ENCODE measurements around the gene PNPLA7.
"Not testable (repeated sequence)": the region's sequence is repeated elsewhere in the genome, so short reads cannot be mapped to it uniquely, and the experiment has no call there.

PNPLA7 gene

DNA sequence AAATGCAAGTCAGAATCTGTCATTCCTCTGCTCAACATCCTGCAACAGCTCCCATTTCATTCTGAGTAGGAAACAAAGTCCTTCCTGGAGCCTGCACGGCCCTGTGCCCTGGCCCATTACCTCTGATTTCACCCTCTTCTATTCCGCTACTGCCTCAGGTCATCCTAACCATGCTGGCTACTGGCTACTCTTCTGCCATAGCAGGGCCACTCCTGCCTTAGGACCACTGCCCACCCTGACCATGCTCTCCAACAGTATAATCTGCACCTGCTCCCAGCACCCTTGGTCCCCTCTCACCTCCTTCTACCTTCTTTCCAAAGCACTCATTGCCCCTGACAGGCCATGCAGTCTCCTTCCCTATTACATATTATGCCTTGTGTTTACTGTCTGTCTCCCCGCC is 20.4 kb upstream of the PNPLA7 start:
- DNase-seq (ENCODE audit: insufficient read length) = no peak
- FAIRE-seq = no peak
- TF ChIP-seq TAF1 (IDR thresholded peaks at IDR 0.05; ENCODE audit: borderline replicate concordance, low read depth, low read length) (no peak), POLR2AphosphoS5 (IDR thresholded peaks at IDR 0.05; ENCODE audit: low read depth, low read length) (no peak)

DNA sequence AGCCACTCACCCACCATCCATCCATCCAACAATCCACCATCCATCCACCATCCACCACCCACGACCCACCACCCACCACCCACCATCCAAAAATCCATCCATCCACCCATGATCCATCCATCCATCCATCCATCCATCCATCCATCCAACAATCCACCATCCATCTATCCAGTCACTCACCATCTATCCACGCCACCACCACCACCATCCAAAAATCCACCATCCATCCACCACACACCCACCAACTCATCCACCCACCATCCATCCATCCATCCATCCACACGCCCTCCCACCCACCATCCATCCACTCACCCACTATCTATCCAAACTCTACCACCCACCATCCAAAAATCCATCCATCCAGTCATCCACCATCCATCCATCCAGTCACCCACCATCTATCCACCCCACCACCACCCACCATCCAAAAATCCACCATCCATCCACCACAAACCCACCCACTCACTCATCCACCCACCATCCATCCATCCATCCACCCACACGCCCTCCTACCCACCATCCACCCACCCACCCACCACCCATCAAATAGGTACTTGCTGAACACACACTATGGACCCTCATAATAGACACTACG is 19.5 kb upstream of the PNPLA7 start:
- DNase-seq (ENCODE audit: insufficient read length) (no peak), FAIRE-seq (no peak)
- TF ChIP-seq TAF1 (IDR thresholded peaks at IDR 0.05; ENCODE audit: borderline replicate concordance, low read depth, low read length) (no peak), POLR2A (IDR thresholded peaks at IDR 0.05; ENCODE audit: low read depth, low read length) (no peak), POLR2AphosphoS5 (IDR thresholded peaks at IDR 0.05; ENCODE audit: low read depth, low read length) (no peak)

DNA sequence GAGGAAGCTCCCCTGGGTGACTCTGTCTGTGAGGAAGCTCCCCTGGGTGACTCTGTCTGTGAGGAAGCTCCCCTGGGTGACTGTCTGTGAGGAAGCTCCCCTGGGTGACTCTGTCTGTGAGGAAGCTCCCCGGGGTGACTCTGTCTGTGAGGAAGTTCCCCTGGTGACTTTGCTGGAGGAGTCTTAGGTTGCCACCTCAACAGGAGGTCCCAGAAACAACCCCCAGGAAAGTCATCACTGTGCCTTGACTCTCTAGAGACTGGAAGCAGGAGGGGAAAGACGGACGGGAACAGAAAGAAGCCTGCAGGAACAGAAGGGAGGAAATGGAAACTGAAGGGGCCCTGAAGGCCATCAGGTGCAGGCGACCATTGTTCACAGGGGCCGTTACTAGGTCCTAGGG is 18.2 kb upstream of the PNPLA7 start:
- not testable (repeated sequence) for FAIRE-seq; DNase-seq (ENCODE audit: insufficient read length)

DNA sequence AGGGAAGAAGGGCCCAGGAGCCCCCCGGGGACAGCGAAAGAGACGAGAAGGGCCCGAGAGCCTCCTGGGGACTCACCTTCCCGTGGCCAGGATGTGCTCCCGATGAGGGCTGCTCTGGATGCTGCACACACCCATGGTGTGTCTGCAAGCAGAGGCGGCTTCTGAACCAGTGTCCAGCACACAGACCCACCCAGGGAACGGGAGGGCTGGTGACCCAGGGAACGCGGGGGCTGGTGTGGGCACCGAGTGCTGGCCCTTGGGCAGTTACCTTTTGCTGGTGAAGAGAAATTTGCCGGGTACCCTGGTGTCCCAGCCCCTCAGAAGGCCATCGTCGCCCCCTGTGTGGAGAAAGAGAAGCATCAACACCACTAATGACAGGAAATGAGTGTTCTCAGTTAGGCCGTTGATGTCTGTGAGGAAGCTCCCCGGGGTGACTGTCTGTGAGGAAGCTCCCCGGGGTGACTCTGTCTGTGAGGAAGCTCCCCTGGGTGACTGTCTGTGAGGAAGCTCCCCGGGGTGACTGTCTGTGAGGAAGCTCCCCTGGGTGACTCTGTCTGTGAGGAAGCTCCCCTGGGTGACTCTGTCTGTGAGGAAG is 14.7 kb upstream of the PNPLA7 start:
- DNase-seq (ENCODE audit: insufficient read length) (no peak), FAIRE-seq (no peak)
- TF ChIP-seq TAF1 (IDR thresholded peaks at IDR 0.05; ENCODE audit: borderline replicate concordance, low read depth, low read length) (no peak), POLR2AphosphoS5 (IDR thresholded peaks at IDR 0.05; ENCODE audit: low read depth, low read length) (no peak), POLR2A (IDR thresholded peaks at IDR 0.05; ENCODE audit: low read depth, low read length) (no peak)

DNA sequence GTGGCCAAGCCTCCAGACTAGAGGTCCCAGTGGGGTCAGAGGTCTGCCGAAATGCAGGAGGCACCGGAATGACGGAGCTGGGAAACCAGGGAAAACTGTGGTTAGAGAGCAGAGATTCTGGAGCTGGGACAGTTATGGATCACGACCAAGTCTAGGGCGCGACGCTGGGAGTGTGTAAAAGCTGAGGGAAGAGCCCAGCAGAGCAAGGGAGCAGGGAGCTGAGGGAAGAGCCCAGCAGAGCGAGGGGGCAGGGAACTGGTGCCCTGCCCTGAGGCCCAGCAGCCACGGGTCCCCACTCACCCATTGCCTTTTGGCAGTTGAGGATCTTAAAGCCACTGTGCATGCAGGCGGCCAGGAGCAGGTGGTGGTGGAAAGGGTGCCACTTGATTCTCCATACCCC is 13.9 kb upstream of the PNPLA7 start:
- FAIRE-seq (no peak), DNase-seq (ENCODE audit: insufficient read length) (no peak)
- TF ChIP-seq POLR2A (IDR thresholded peaks at IDR 0.05; ENCODE audit: low read depth, low read length) (no peak), POLR2AphosphoS5 (IDR thresholded peaks at IDR 0.05; ENCODE audit: low read depth, low read length) (no peak), TAF1 (IDR thresholded peaks at IDR 0.05; ENCODE audit: borderline replicate concordance, low read depth, low read length) (no peak)

DNA sequence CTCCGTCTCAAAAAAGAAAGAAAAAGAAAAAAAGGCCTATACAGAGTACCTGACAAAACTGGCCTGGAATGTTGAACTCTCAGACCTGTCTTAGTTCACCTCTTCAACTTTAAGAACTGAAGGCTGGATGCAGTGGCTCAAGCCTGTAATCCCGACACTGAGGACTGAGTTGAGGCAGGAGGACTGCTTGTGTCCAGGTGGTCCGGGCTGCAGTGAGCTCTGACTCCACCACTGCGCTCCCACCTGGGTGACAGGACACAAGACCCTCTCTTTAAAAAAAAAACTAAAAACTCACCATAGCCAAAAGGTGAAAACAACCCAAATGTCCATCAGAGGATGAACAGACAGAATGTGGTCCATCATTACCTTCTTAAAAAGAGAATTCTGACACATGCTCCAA is 7.9 kb upstream of the PNPLA7 start:
- TF ChIP-seq POLR2A (IDR thresholded peaks at IDR 0.05; ENCODE audit: low read depth, low read length) = no peak
- TF ChIP-seq TAF1 (IDR thresholded peaks at IDR 0.05; ENCODE audit: borderline replicate concordance, low read depth, low read length) = no peak
- no peak for TF ChIP-seq POLR2AphosphoS5 (IDR thresholded peaks at IDR 0.05; ENCODE audit: low read depth, low read length)
- FAIRE-seq (no peak), DNase-seq (ENCODE audit: insufficient read length) (no peak)

DNA sequence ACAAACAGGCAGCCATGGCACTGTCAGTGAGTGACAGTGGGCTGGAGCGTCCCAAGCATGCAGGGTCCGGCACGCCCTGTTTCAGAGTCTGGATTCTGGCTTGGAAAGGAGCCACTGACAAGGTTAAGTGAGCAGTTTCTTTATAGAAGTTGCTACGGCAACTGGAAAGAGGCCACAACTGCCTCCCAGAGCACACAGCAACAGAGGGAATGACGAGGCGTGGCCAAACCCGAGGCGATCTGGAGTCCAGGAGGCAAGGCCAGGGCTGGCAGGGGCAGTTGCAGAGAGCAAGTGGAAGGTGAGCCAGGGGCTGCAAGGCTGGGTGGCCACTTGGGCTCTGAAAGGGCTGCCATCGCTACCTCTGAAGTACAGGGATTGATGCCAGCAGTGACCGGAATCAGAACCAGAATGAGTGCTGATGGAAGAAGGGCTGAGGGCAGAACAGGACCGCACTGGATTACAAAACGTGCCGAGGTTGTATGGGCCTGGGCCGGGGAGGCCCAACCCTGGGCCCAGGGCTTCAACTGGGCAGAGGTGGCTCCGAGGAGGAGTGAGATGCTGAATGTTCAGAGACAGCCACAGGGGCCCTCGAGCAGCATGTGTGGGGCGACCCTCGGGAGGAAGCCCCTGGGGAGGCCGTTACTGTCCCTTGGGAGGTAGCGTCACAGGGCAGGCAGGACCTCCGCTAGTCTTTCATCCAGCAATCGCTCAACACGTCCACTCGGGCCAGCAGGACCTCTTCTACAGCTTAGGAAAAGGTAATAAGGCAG is 6.1 kb upstream of the PNPLA7 start:
- FAIRE-seq = no peak
- TF ChIP-seq POLR2A (IDR thresholded peaks at IDR 0.05; ENCODE audit: low read depth, low read length) (no peak), TAF1 (IDR thresholded peaks at IDR 0.05; ENCODE audit: borderline replicate concordance, low read depth, low read length) (no peak), POLR2AphosphoS5 (IDR thresholded peaks at IDR 0.05; ENCODE audit: low read depth, low read length) (0 out of 2 replicates have a peak, but pooled peaks have one; percentile 43)
- DNase-seq (ENCODE audit: insufficient read length) = no peak

DNA sequence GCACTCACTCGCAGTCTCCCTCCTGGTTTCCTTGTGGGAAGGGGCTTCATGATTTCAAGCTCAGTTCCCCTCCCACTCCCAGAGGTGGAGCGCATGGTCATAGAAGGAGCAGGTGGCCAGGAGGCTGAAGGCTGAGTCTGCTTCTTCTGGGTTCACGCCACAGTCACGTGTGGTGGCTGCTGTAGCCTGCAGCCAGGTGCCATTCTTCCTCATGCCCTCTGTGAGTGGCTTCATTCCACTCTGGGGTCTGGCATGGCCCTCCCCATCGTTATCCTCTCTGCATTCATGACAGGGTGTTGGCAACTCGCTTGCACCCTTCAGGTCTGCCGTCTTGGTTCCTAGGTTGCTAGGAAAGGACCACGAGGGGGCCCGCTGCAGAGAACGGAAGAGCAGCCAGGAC is 5.0 kb upstream of the PNPLA7 start:
- peak; percentile 35; the same call in 1 of the 2 replicates for TF ChIP-seq POLR2AphosphoS5 (IDR thresholded peaks at IDR 0.05; ENCODE audit: low read depth, low read length)
- TF ChIP-seq TAF1 (IDR thresholded peaks at IDR 0.05; ENCODE audit: borderline replicate concordance, low read depth, low read length) = no peak
- 0 out of 2 replicates have a peak, but pooled peaks have one; percentile 23 for TF ChIP-seq POLR2A (IDR thresholded peaks at IDR 0.05; ENCODE audit: low read depth, low read length)
- FAIRE-seq (no peak), DNase-seq (ENCODE audit: insufficient read length) (no peak)

DNA sequence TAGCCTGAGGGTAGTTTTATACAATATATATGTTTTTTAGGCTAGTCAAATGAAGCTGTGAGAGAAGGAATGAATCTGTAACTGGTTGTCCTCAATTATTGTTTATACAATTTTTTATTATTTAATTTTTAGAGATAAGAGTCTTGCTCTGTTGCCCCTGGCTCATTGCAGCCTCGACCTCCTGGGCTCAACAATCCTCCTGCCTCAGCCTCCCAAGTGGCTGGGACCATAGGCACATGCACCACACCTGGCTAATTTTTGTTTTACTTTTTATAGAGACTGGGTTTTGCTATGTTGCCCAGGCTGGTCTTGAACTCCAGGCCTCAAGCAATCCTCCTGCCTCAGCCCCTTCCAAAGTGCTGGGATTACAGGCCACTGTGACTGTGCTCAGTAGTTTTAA is 4.1 kb upstream of the PNPLA7 start:
- FAIRE-seq = no peak
- no peak for TF ChIP-seq POLR2A (IDR thresholded peaks at IDR 0.05; ENCODE audit: low read depth, low read length)
- TF ChIP-seq POLR2AphosphoS5 (IDR thresholded peaks at IDR 0.05; ENCODE audit: low read depth, low read length) = no peak
- DNase-seq (ENCODE audit: insufficient read length) = no peak

DNA sequence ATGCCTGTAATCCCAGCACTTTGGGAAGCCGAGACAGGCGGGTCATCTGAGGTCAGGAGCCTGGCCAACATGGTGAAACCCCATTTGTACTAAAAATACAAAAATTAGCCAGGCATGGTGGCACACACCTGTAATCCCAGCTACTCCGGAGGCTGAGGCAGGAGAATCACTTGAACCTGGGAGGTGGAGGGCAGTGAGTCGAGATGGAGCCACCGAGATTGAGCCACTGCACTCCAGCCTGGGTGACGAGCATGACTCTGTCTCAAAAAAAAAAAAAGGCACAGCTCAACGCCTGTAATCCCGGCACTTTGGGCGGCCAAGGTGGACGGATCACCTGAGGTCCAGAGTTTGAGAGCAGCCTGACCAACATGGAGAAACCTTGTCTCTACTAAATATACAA is 3.5 kb upstream of the PNPLA7 start:
- not testable (repeated sequence) for DNase-seq (ENCODE audit: insufficient read length); FAIRE-seq
- 0 out of 2 replicates have a peak, but pooled peaks have one; percentile 11 for TF ChIP-seq POLR2AphosphoS5 (IDR thresholded peaks at IDR 0.05; ENCODE audit: low read depth, low read length)

DNA sequence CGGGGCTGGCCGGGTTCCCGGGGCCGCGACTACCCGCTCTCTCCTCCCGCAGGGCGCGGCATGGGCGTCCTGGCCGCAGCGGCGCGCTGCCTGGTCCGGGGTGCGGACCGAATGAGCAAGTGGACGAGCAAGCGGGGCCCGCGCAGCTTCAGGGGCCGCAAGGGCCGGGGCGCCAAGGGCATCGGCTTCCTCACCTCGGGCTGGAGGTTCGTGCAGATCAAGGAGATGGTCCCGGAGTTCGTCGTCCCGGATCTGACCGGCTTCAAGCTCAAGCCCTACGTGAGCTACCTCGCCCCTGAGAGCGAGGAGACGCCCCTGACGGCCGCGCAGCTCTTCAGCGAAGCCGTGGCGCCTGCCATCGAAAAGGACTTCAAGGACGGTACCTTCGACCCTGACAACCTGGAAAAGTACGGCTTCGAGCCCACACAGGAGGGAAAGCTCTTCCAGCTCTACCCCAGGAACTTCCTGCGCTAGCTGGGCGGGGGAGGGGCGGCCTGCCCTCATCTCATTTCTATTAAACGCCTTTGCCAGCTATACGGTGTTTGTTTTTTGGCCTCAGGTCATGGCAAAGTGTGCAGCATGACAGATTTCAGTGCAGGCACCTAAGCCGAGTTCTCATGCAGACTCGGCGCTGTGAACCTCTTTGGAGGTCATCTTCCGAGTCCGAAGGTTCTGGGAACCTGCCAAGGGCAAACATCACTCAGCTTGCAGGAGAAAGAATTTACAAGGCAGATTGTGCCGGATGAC is 2.0 kb upstream of the PNPLA7 start:
- TF ChIP-seq TAF1 (IDR thresholded peaks at IDR 0.05; ENCODE audit: borderline replicate concordance, low read depth, low read length) = no peak
- FAIRE-seq (peak; percentile 87), DNase-seq (ENCODE audit: insufficient read length) (peak; percentile 58)

All from GM12892 (cell line).